ENCODE data around the gene OXT.

Gene OXT

GRCh38 chr20:3038454-3038853 lies 33.0 kb upstream of the OXT start:
- no peak overlapping the region for H3K4me3 ChIP-seq (ENCODE audit: low read length)
- DNase-seq (ENCODE audit: low read depth), result no peak
- TF ChIP-seq, protein P1, sequence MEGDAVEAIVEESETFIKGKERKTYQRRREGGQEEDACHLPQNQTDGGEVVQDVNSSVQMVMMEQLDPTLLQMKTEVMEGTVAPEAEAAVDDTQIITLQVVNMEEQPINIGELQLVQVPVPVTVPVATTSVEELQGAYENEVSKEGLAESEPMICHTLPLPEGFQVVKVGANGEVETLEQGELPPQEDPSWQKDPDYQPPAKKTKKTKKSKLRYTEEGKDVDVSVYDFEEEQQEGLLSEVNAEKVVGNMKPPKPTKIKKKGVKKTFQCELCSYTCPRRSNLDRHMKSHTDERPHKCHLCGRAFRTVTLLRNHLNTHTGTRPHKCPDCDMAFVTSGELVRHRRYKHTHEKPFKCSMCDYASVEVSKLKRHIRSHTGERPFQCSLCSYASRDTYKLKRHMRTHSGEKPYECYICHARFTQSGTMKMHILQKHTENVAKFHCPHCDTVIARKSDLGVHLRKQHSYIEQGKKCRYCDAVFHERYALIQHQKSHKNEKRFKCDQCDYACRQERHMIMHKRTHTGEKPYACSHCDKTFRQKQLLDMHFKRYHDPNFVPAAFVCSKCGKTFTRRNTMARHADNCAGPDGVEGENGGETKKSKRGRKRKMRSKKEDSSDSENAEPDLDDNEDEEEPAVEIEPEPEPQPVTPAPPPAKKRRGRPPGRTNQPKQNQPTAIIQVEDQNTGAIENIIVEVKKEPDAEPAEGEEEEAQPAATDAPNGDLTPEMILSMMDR (conservative IDR thresholded peaks at IDR 0.05; ENCODE audit: low read length), result no peak

- H3K4me3 ChIP-seq (ENCODE audit: low read length), result no peak overlapping the region
- DNase-seq (ENCODE audit: low read depth), result no peak
- TF ChIP-seq, protein P1 (conservative IDR thresholded peaks at IDR 0.05; ENCODE audit: low read length), result no peak
Measured at GRCh38 chr20:3039426-3039825, 32.0 kb upstream of the OXT start.

GRCh38 chr20:3040086-3040485 lies 31.3 kb upstream of the OXT start:
- TF ChIP-seq, protein P1 (conservative IDR thresholded peaks at IDR 0.05; ENCODE audit: low read length), result no peak
- H3K4me3 ChIP-seq (ENCODE audit: low read length), result no peak overlapping the region
- DNase-seq (ENCODE audit: low read depth), result no peak

- H3K4me3 ChIP-seq (ENCODE audit: low read length), result no peak overlapping the region
- no peak for DNase-seq (ENCODE audit: low read depth)
- TF ChIP-seq, protein P1 (conservative IDR thresholded peaks at IDR 0.05; ENCODE audit: low read length), result no peak
Measured at GRCh38 chr20:3041854-3042409, 29.5 kb upstream of the OXT start.

GRCh38 chr20:3042625-3043024 lies 28.8 kb upstream of the OXT start:
- no peak for DNase-seq (ENCODE audit: low read depth)
- H3K4me3 ChIP-seq (ENCODE audit: low read length), result no peak overlapping the region
- TF ChIP-seq, protein P1 (conservative IDR thresholded peaks at IDR 0.05; ENCODE audit: low read length), result no peak

GRCh38 chr20:3043322-3043721 lies 28.1 kb upstream of the OXT start, which contains the start of gene GNRH2:
Gene GNRH2 (plus strand): TSS chr20:3043622. CDS start chr20:3044415, 793 bp downstream.
- DNase-seq (ENCODE audit: low read depth), result no peak
- no peak within 1 kb of the TSS for H3K4me3 ChIP-seq (ENCODE audit: low read length)
- TF ChIP-seq, protein P1 (conservative IDR thresholded peaks at IDR 0.05; ENCODE audit: low read length), result no peak

DNA sequence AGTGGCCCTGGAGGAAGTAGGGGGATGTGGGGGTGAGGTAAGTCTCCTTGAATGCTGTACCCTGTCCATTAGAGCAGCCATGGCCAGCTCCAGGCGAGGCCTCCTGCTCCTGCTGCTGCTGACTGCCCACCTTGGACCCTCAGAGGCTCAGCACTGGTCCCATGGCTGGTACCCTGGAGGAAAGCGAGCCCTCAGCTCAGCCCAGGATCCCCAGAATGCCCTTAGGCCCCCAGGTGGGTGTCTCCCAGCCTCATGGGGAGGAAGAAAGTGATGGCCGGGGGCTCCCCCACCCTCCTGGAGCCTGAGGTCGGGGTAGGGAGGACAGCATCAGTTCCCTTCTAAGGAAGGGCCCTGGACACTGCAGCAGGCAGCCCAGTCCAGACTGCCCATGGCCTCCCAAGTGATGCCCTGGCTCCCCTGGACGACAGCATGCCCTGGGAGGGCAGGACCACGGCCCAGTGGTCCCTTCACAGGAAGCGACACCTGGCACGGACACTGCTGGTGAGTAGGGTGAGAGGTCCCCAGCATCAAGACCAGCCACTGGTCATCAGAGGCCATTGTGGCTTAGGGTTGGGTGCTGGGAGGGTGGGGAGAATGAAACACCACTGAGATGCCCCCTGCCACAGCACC lies 27.0 kb upstream of the OXT start:
- DNase-seq (ENCODE audit: low read depth), result no peak
- no peak overlapping the region for H3K4me3 ChIP-seq (ENCODE audit: low read length)
- TF ChIP-seq, protein P1 (conservative IDR thresholded peaks at IDR 0.05; ENCODE audit: low read length), result no peak

Data from AG10803 (cell line).